Dermis microvascular lymphatic vessel endothelial cell (primary cell): ENCODE results near the gene ZNF816. TPM values are rescaled to one million over a fixed set of nuclear protein-coding genes. Genes with fewer than 3 reads are reported as not detected.
"Not testable (repeated sequence)": the region's sequence is repeated elsewhere in the genome, so short reads cannot be mapped to it uniquely, and the experiment has no call there.

Experiments used
- DNase-seq, 2 donors: peaks; one replicate each; pipeline versions ENCODE4 v3.0.0 to v3.0.0-alpha.2; 2010; ENCODE audit warnings: low read depth in 2 of 2
- total RNA-seq: library from RNA; depleted of rRNA; stranded (reverse); fragments of >200 nt; gene quantifications from 2 replicates; pipeline ENCODE4 v1.2.1, GENCODE V29; 2014

ZNF816 gene
- total RNA-seq, 1 donor from 2014 or later, result 6.9 TPM

GRCh38 chr19:52936151-52936953 is 26.3 kb downstream of the ZNF816 start:
- peak in 1 of 2 donors; percentile 15 for DNase-seq

GRCh38 chr19:52935434-52935833 is 27.2 kb downstream of the ZNF816 start:
- DNase-seq, result peak in 1 of 2 donors; percentile 10

GRCh38 chr19:52924641-52925040 is 38.0 kb downstream of the ZNF816 start:
- DNase-seq, result not testable (repeated sequence)

- peak in 1 of 2 donors; percentile 41 for DNase-seq
These were observed 38.7 kb downstream of the ZNF816 start for GRCh38 chr19:52923778-52924593.

GRCh38 chr19:52922841-52923777 is 39.6 kb downstream of the ZNF816 start, which contains the start of gene ZNF888:
ZNF888 (minus strand) TSS chr19:52923428; CDS start chr19:52917873, 5,555 bp downstream.
- DNase-seq, result peak; percentile 54 to 89

- no peak for DNase-seq
These were observed 45.1 kb downstream of the ZNF816 start for GRCh38 chr19:52917531-52917930.

GRCh38 chr19:52910648-52911047 is 52.0 kb downstream of the ZNF816 start:
- DNase-seq, result no peak

GRCh38 chr19:52904052-52904780 is 58.5 kb downstream of the ZNF816 start:
- not testable (repeated sequence) for DNase-seq

- no peak for DNase-seq
These were observed 60.8 kb downstream of the ZNF816 start for GRCh38 chr19:52901842-52902241.

Other genes with a start within 250 kb of the ZNF816 start
- 5.4 and 5.8 TPM in 2 replicates for gene ZNF611, start 227.8 kb downstream of the ZNF816 start, total RNA-seq
- 3.3 and 3.9 TPM in 2 replicates for gene ZNF600, start 176.1 kb downstream of the ZNF816 start, total RNA-seq
- 13.7 and 14.0 TPM in 2 replicates for gene ZNF28, start 141.2 kb downstream of the ZNF816 start, total RNA-seq
- 14.8 and 17.4 TPM in 2 replicates for gene ZNF468, start 105.3 kb downstream of the ZNF816 start, total RNA-seq
- 7.7 and 8.7 TPM in 2 replicates for gene ZNF320, start 65.2 kb downstream of the ZNF816 start, total RNA-seq
- 4.3 and 4.7 TPM in 2 replicates for gene ZNF888, start 39.5 kb downstream of the ZNF816 start, total RNA-seq
- gene ERVV-1, start 51.0 kb upstream of the ZNF816 start, total RNA-seq, result not detected in 2 replicates
- not detected in 2 replicates for gene ERVV-2, start 81.9 kb upstream of the ZNF816 start, total RNA-seq
- gene ZNF160, start 140.5 kb upstream of the ZNF816 start, total RNA-seq, result 11.3 and 18.3 TPM in 2 replicates
- gene ZNF415, start 170.0 kb upstream of the ZNF816 start, total RNA-seq, result 1.2 and 1.8 TPM in 2 replicates
- gene ZNF347, start 196.2 kb upstream of the ZNF816 start, total RNA-seq, result 4.0 and 4.9 TPM in 2 replicates
- 1.6 and 1.9 TPM in 2 replicates for gene ZNF665, start 230.5 kb upstream of the ZNF816 start, total RNA-seq